HepG2 (cell line): ENCODE measurements around the gene CYP2U1. TPM values are rescaled to one million over a fixed set of nuclear protein-coding genes. Genes with fewer than 3 reads are reported as not detected.

Experiments
- NR2F6 ChIP-seq, 2 experiments: IDR thresholded peaks; 2 replicates each; pipeline ENCODE4 v1.6.1; 2016; ENCODE audit warnings: antibody characterized with exemption in 1 of 2, mild to moderate bottlenecking in 1 of 2
- RBFOX2 ChIP-seq: fragments of 200-400 bp; formaldehyde crosslinking; IDR thresholded peaks from 2 replicates; pipeline ENCODE4 v1.6.1; 2017; ENCODE audit warnings: low read depth, mild to moderate bottlenecking, low read length
- TAF1 ChIP-seq: sonication (generic); formaldehyde crosslinking; IDR thresholded peaks from 2 replicates; pipeline ENCODE4 v1.4.0; 2020; ENCODE audit warnings: missing genetic modification reagents
- ZBTB42 ChIP-seq: sonication (generic); formaldehyde crosslinking; IDR thresholded peaks from 2 replicates; pipeline ENCODE4 v1.5.0; 2020; ENCODE audit warnings: mild to moderate bottlenecking, missing genetic modification reagents
- ZGPAT ChIP-seq: IDR thresholded peaks from 2 replicates; pipeline ENCODE4 v1.6.1; 2016; ENCODE audit warnings: mild to moderate bottlenecking
- ZMYM4 ChIP-seq: sonication (generic); formaldehyde crosslinking; IDR thresholded peaks from 2 replicates; pipeline ENCODE4 v1.8.1; 2023; ENCODE audit warnings: mild to moderate bottlenecking, missing genetic modification reagents
- polyA plus RNA-seq, 8 experiments: library from polyadenylated mRNA; depleted of rRNA in 3 of 8; stranded (reverse) in 7 of 8; unstranded in 1 of 8; fragments of >200 nt; fragmentation: Illumina TruSeq in 4 of 8; extraction: Trizol in 4 of 8; gene quantifications; 2 replicates each; pipeline versions ENCODE4 v1.2.1 to v1.2.3, GENCODE V29; 2011 to 2016; ENCODE audit warnings: low read depth in 4 of 8, missing spikeins in 1 of 8, mixed read lengths in 1 of 8; ENCODE audit not compliant: insufficient read depth in 1 of 8
- total RNA-seq, 5 experiments: library from RNA; depleted of rRNA; stranded (reverse); fragments of >200 nt; fragmentation: Illumina TruSeq; extraction: Trizol; gene quantifications; 2 replicates each; pipeline ENCODE4 v1.2.3, GENCODE V29; 2016; ENCODE audit warnings: low read depth in 1 of 5
- TF ChIP-seq, protein P1 (sequence below), 2 experiments: sonication (generic) in 1 of 2; formaldehyde crosslinking in 1 of 2; IDR thresholded peaks; 2 replicates each; pipeline versions ENCODE4 v1.6.1 to v1.9.0; 2014 to 2022; ENCODE audit warnings: antibody characterized with exemption in 1 of 2, borderline replicate concordance in 1 of 2, inconsistent platforms in 1 of 2, low read depth in 1 of 2, missing genetic modification reagents in 1 of 2

Gene CYP2U1
- total and polyA plus RNA-seq, 2 of the 13 experiments (the other 11 are each of a cell fraction or from before 2014, with no cell fraction given): 1.4 to 3.4 TPM

- TF ChIP-seq, protein P1, sequence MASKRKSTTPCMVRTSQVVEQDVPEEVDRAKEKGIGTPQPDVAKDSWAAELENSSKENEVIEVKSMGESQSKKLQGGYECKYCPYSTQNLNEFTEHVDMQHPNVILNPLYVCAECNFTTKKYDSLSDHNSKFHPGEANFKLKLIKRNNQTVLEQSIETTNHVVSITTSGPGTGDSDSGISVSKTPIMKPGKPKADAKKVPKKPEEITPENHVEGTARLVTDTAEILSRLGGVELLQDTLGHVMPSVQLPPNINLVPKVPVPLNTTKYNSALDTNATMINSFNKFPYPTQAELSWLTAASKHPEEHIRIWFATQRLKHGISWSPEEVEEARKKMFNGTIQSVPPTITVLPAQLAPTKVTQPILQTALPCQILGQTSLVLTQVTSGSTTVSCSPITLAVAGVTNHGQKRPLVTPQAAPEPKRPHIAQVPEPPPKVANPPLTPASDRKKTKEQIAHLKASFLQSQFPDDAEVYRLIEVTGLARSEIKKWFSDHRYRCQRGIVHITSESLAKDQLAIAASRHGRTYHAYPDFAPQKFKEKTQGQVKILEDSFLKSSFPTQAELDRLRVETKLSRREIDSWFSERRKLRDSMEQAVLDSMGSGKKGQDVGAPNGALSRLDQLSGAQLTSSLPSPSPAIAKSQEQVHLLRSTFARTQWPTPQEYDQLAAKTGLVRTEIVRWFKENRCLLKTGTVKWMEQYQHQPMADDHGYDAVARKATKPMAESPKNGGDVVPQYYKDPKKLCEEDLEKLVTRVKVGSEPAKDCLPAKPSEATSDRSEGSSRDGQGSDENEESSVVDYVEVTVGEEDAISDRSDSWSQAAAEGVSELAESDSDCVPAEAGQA (IDR thresholded peaks at IDR 0.05; ENCODE audit: low read depth): no peak
- TF ChIP-seq, protein P1 (CRISPR knock-in tag; IDR thresholded peaks at IDR 0.05; ENCODE audit: borderline replicate concordance): no peak
- TF ChIP-seq ZGPAT: no peak
- no peak for TF ChIP-seq ZBTB42 (CRISPR knock-in tag)
- no peak for TF ChIP-seq RBFOX2
- no peak for TF ChIP-seq TAF1 (CRISPR knock-in tag)
- TF ChIP-seq NR2F6 (IDR thresholded peaks at IDR 0.05): no peak
- no peak for TF ChIP-seq NR2F6 (CRISPR knock-in tag; IDR thresholded peaks at IDR 0.05)
- TF ChIP-seq ZMYM4 (CRISPR knock-in tag): no peak
- TF ChIP-seq, all 625 proteins: peak for 0
These were observed 56.8 kb downstream of the CYP2U1 start (continued) for GRCh38 chr4:107987916-107988762.
